Activated T-helper 2 cell treated with anti-CD3 and anti-CD28 coated beads, Interferon-gamma antibody, Interleukin-2, Interleukin-4, amounts not matched to agents 10 μg/mL and 5 μg/mL and 100 μg/mL, durations not matched to agents 14 hours and 24 hours and 36 hours (primary cell): ENCODE results near the gene XYLB. TPM values are rescaled to one million over a fixed set of nuclear protein-coding genes. Genes with fewer than 3 reads are reported as not detected.
"Not testable (repeated sequence)": the region's sequence is repeated elsewhere in the genome, so short reads cannot be mapped to it uniquely, and the experiment has no call there.

ENCODE experiments used
- DNase-seq: peaks from one replicate; pipeline ENCODE4 v3.0.0; 2021; ENCODE audit warnings: low spot score
- H3K27ac Mint-ChIP-seq: one replicate; pipeline ENCODE4 v1.8.0; 2021; ENCODE audit warnings: mixed read lengths
- H3K27me3 Mint-ChIP-seq: one replicate; pipeline ENCODE4 v1.8.0; 2021; ENCODE audit warnings: low read depth, mixed read lengths
- H3K36me3 Mint-ChIP-seq: one replicate; pipeline ENCODE4 v1.8.0; 2021; ENCODE audit warnings: low read depth, mixed read lengths
- H3K4me1 Mint-ChIP-seq: one replicate; pipeline ENCODE4 v1.8.0; 2021; ENCODE audit warnings: low read depth, mixed read lengths
- H3K4me3 Mint-ChIP-seq: one replicate; pipeline ENCODE4 v1.8.0; 2021; ENCODE audit warnings: low read depth, mild to moderate bottlenecking, moderate library complexity, mixed read lengths
- H3K9me3 Mint-ChIP-seq: one replicate; pipeline ENCODE4 v1.8.0; 2021; ENCODE audit warnings: mixed read lengths
- intact Hi-C: fragments of 100-400 bp; cut with micrococcal nuclease; formaldehyde crosslinking; loops from one replicate; pipeline ENCODE4 v1.15.1; 2023
- total RNA-seq: library from RNA; stranded (reverse); gene quantifications from 2 replicates; pipeline ENCODE4 v1.2.3, GENCODE V29; 2022

XYLB gene
- total RNA-seq, 1 donor from 2014 or later, result 11.8 TPM

GRCh38 chr3:38314764-38315487 lies 31.7 kb upstream of the XYLB start:
- no peaks in the 10 kb centered on the region for H3K27me3 Mint-ChIP-seq
- H3K9me3 Mint-ChIP-seq, result no peaks in the 10 kb centered on the region
- H3K27ac Mint-ChIP-seq, result no peak overlapping the region
- no peaks in the 10 kb centered on the region for H3K36me3 Mint-ChIP-seq
- intact Hi-C loops, result no loop called here
- no peak for DNase-seq
- no peaks in the 10 kb centered on the region for H3K4me1 Mint-ChIP-seq
- H3K4me3 Mint-ChIP-seq, result no peak overlapping the region

- H3K27ac Mint-ChIP-seq, result no peak overlapping the region
- DNase-seq, result no peak
These were observed 30.9 kb upstream of the XYLB start for GRCh38 chr3:38315488-38316230.

GRCh38 chr3:38316356-38317191 lies 30.0 kb upstream of the XYLB start:
- H3K9me3 Mint-ChIP-seq, result no peaks in the 10 kb centered on the region
- no peak overlapping the region for H3K4me3 Mint-ChIP-seq
- H3K27ac Mint-ChIP-seq, result no peak overlapping the region
- DNase-seq, result no peak
- peaks cover 2% of the 10 kb centered on the region for H3K27me3 Mint-ChIP-seq
- H3K36me3 Mint-ChIP-seq, result no peaks in the 10 kb centered on the region
- H3K4me1 Mint-ChIP-seq, result no peaks in the 10 kb centered on the region
- intact Hi-C loops, result no loop called here

More at GRCh38 chr3:38315488-38316230, 30.9 kb upstream of the XYLB start:
- H3K4me1 Mint-ChIP-seq, result no peaks in the 10 kb centered on the region
- H3K27me3 Mint-ChIP-seq, result no peaks in the 10 kb centered on the region
- no peaks in the 10 kb centered on the region for H3K36me3 Mint-ChIP-seq
- intact Hi-C loops, result no loop called here
- no peak overlapping the region for H3K4me3 Mint-ChIP-seq
- no peaks in the 10 kb centered on the region for H3K9me3 Mint-ChIP-seq

- no peak overlapping the region for H3K4me3 Mint-ChIP-seq
These were observed 29.3 kb upstream of the XYLB start for GRCh38 chr3:38317192-38317759.

GRCh38 chr3:38318766-38319671 lies 27.6 kb upstream of the XYLB start:
- H3K4me3 Mint-ChIP-seq, result no peak overlapping the region
- intact Hi-C loops, result no loop called here

More at GRCh38 chr3:38317192-38317759, 29.3 kb upstream of the XYLB start:
- intact Hi-C loops, result no loop called here
- H3K36me3 Mint-ChIP-seq, result no peaks in the 10 kb centered on the region
- H3K27ac Mint-ChIP-seq, result no peak overlapping the region
- peaks cover 2% of the 10 kb centered on the region for H3K27me3 Mint-ChIP-seq
- no peaks in the 10 kb centered on the region for H3K9me3 Mint-ChIP-seq
- no peak for DNase-seq
- no peaks in the 10 kb centered on the region for H3K4me1 Mint-ChIP-seq

GRCh38 chr3:38320638-38321037 lies 25.9 kb upstream of the XYLB start:
- H3K9me3 Mint-ChIP-seq, H3K27me3 Mint-ChIP-seq, H3K4me3 Mint-ChIP-seq, H3K36me3 Mint-ChIP-seq, H3K4me1 Mint-ChIP-seq, DNase-seq, H3K27ac Mint-ChIP-seq, intact Hi-C loops: not testable (repeated sequence)

More at GRCh38 chr3:38318766-38319671, 27.6 kb upstream of the XYLB start:
- Mint-ChIP-seq H3K27me3 (peaks cover 5% of the 10 kb centered on the region), H3K9me3 (no peaks in the 10 kb centered on the region), H3K4me1 (no peaks in the 10 kb centered on the region), H3K36me3 (no peaks in the 10 kb centered on the region), H3K27ac (no peak overlapping the region)
- DNase-seq, result no peak

GRCh38 chr3:38323060-38323459 lies 23.5 kb upstream of the XYLB start:
- no peak for DNase-seq
- intact Hi-C loops, result no loop called here
- Mint-ChIP-seq H3K4me1 (peaks cover 4% of the 10 kb centered on the region), H3K9me3 (peaks cover 19% of the 10 kb centered on the region), H3K27me3 (peaks cover 8% of the 10 kb centered on the region), H3K27ac (no peak overlapping the region), H3K4me3 (no peak overlapping the region), H3K36me3 (no peaks in the 10 kb centered on the region)

- peaks cover 7% of the 10 kb centered on the region for H3K4me1 Mint-ChIP-seq
- no peak for DNase-seq
- intact Hi-C loops, result no loop called here
- H3K27me3 Mint-ChIP-seq, result peaks cover 8% of the 10 kb centered on the region
- no peak overlapping the region for H3K4me3 Mint-ChIP-seq
- H3K9me3 Mint-ChIP-seq, result peaks cover 19% of the 10 kb centered on the region
- H3K27ac Mint-ChIP-seq, result no peak overlapping the region
- H3K36me3 Mint-ChIP-seq, result no peaks in the 10 kb centered on the region
These were observed 21.3 kb upstream of the XYLB start for GRCh38 chr3:38325256-38325655.

GRCh38 chr3:38327335-38328009 lies 19.1 kb upstream of the XYLB start:
- H3K9me3 Mint-ChIP-seq, result peaks cover 19% of the 10 kb centered on the region
- no peak overlapping the region for H3K4me3 Mint-ChIP-seq
- intact Hi-C loops, result no loop called here
- H3K36me3 Mint-ChIP-seq, result no peaks in the 10 kb centered on the region
- no peak for DNase-seq
- peaks cover 7% of the 10 kb centered on the region for H3K4me1 Mint-ChIP-seq
- peaks cover 6% of the 10 kb centered on the region for H3K27me3 Mint-ChIP-seq
- no peak overlapping the region for H3K27ac Mint-ChIP-seq

- intact Hi-C loops, result no loop called here
- peaks cover 7% of the 10 kb centered on the region for H3K4me1 Mint-ChIP-seq
- no peak overlapping the region for H3K27ac Mint-ChIP-seq
- H3K36me3 Mint-ChIP-seq, result no peaks in the 10 kb centered on the region
- DNase-seq, result no peak
- H3K27me3 Mint-ChIP-seq, result no peaks in the 10 kb centered on the region
- no peak overlapping the region for H3K4me3 Mint-ChIP-seq
- peaks cover 12% of the 10 kb centered on the region for H3K9me3 Mint-ChIP-seq
These were observed 15.1 kb upstream of the XYLB start for GRCh38 chr3:38331257-38332022.

- Mint-ChIP-seq H3K4me1 (peaks cover 7% of the 10 kb centered on the region), H3K9me3 (peaks cover 5% of the 10 kb centered on the region), H3K27me3 (peaks cover under 1% of the 10 kb centered on the region), H3K36me3 (no peaks in the 10 kb centered on the region), H3K4me3 (no peak overlapping the region), H3K27ac (no peak overlapping the region)
- no peak for DNase-seq
- intact Hi-C loops, result no loop called here
These were observed 14.4 kb upstream of the XYLB start for GRCh38 chr3:38332201-38332600.
